Keratinocyte (primary cell): Measurements from ENCODE around the gene ZNF836. TPM values are rescaled to one million over a fixed set of nuclear protein-coding genes. Genes with fewer than 3 reads are reported as not detected.

Source experiments
- DNase-seq: peaks from one replicate; pipeline ENCODE4 v3.0.0-alpha.2; 2011; ENCODE audit warnings: low read depth, missing footprints, low spot score
- FAIRE-seq: peaks from 2 replicates; lab custom pipeline; 2011; peaks lifted over from hg19 to GRCh38; lab: Jason Lieb, UNC
- H2AFZ ChIP-seq: 2 replicates; pipeline ENCODE4 v1.6.0; 2012; ENCODE audit warnings: low read length, control low read depth, inconsistent platforms; ENCODE audit not compliant: control insufficient read depth
- H3K27ac ChIP-seq: 2 replicates; pipeline ENCODE4 v1.5.1; 2011; ENCODE audit warnings: low read length; ENCODE audit not compliant: control insufficient read depth, insufficient read depth
- H3K27me3 ChIP-seq: 3 replicates; pipeline ENCODE4 v1.6.0; 2011; ENCODE audit warnings: low read length; ENCODE audit not compliant: control insufficient read depth, insufficient read depth; ENCODE audit errors: extremely low read depth
- H3K36me3 ChIP-seq, 2 experiments: 2 replicates in 1 of 2; 3 replicates in 1 of 2; pipeline ENCODE4 v1.5.1; 2011; ENCODE audit warnings: low read length in 2 of 2, mild to moderate bottlenecking in 1 of 2; ENCODE audit not compliant: control insufficient read depth in 2 of 2, insufficient read depth in 2 of 2; ENCODE audit errors: extremely low read depth in 1 of 2
- H3K4me1 ChIP-seq: 3 replicates; pipeline ENCODE4 v1.5.1; 2011; ENCODE audit warnings: low read length; ENCODE audit not compliant: control insufficient read depth, insufficient read depth; ENCODE audit errors: extremely low read depth
- H3K4me2 ChIP-seq: 3 replicates; pipeline ENCODE4 v1.6.0; 2011; ENCODE audit warnings: low read depth, low read length; ENCODE audit not compliant: control insufficient read depth, insufficient read depth; ENCODE audit errors: extremely low read depth
- H3K4me3 ChIP-seq, 3 experiments: fragments of 200-600 bp in 1 of 3; sonication (generic) in 1 of 3; 2 replicates in 2 of 3; 3 replicates in 1 of 3; pipeline ENCODE4 v1.5.1; 2011 to 2016; ENCODE audit warnings: low read length in 3 of 3, mild to moderate bottlenecking in 3 of 3, control low read depth in 2 of 3, inconsistent platforms in 1 of 3, low read depth in 1 of 3, mixed read lengths in 1 of 3, mixed run types in 1 of 3, moderate library complexity in 1 of 3; ENCODE audit not compliant: control insufficient read depth in 2 of 3, insufficient read depth in 2 of 3; ENCODE audit errors: extremely low read depth in 1 of 3
- H3K79me2 ChIP-seq: 2 replicates; pipeline ENCODE4 v1.6.0; 2012; ENCODE audit warnings: low read length; ENCODE audit not compliant: control insufficient read depth, insufficient read depth
- H3K9ac ChIP-seq: 3 replicates; pipeline ENCODE4 v1.6.0; 2011; ENCODE audit warnings: low read length; ENCODE audit not compliant: control insufficient read depth, insufficient read depth; ENCODE audit errors: extremely low read depth
- H3K9me1 ChIP-seq: 3 replicates; pipeline ENCODE4 v1.6.0; 2011; ENCODE audit warnings: low read length; ENCODE audit not compliant: control insufficient read depth, insufficient read depth; ENCODE audit errors: extremely low read depth
- H3K9me3 ChIP-seq: 2 replicates; pipeline ENCODE4 v1.5.1; 2012; ENCODE audit warnings: low read depth, low read length; ENCODE audit not compliant: control insufficient read depth
- H4K20me1 ChIP-seq: 3 replicates; pipeline ENCODE4 v1.6.0; 2011; ENCODE audit warnings: low read length; ENCODE audit not compliant: control insufficient read depth, insufficient read depth; ENCODE audit errors: extremely low read depth
- CTCF ChIP-seq, 3 experiments: IDR thresholded peaks in 1 of 3; conservative IDR thresholded peaks in 1 of 3; optimal IDR thresholded peaks in 1 of 3; 2 replicates in 2 of 3; 3 replicates in 1 of 3; pipeline versions ENCODE3 to v1.5.1; 2011; ENCODE audit warnings: low read length in 3 of 3, mild to moderate bottlenecking in 3 of 3, moderate library complexity in 2 of 3, control low read depth in 1 of 3, inconsistent platforms in 1 of 3; ENCODE audit not compliant: insufficient read depth in 2 of 3; ENCODE audit errors: extremely low read depth in 1 of 3
- EZH2 ChIP-seq: IDR thresholded peaks from one replicate; pipeline ENCODE4 v1.6.1; 2012; ENCODE audit warnings: inconsistent platforms, mild to moderate bottlenecking, low read length, moderate library complexity
- dilution Hi-C: fragments of 300-500 bp; cut with MboI; formaldehyde crosslinking; loops from one replicate; pipeline ENCODE4 v1.7.0; 2020; ENCODE audit warnings: low sequenced_read_pairs; ENCODE audit not compliant: extremely low pct_ligation_motif_present
- polyA plus RNA-seq, 5 experiments: library from polyadenylated mRNA; depleted of rRNA in 3 of 5; stranded (reverse) in 3 of 5; stranded (forward) in 1 of 5; unstranded in 1 of 5; fragments of >200 nt; gene quantifications; 1 replicate in 1 of 5; 2 replicates in 3 of 5; 3 replicates in 1 of 5; pipeline versions ENCODE4 v1.2.1 to v1.2.3, GENCODE V29; 2011 to 2012; ENCODE audit warnings: missing spikeins in 2 of 5, low read depth in 1 of 5, low replicate concordance in 1 of 5

Gene ZNF836
- polyA plus RNA-seq, 1 donor (not counting 4 experiments of a cell fraction or from before 2014, with no cell fraction given) = 5.0 TPM

GRCh38 chr19:52176574-52176973 lies 5.2 kb upstream of the ZNF836 start:
- Histone ChIP-seq H3K9me3 (no peaks in the 10 kb centered on the region), H3K4me1 (peaks cover 3% of the 10 kb centered on the region), H3K27me3 (no peaks in the 10 kb centered on the region), H3K36me3 (no peaks in the 10 kb centered on the region), H3K27ac (no peak overlapping the region), H4K20me1 (no peaks in the 10 kb centered on the region), H3K9me1 (no peaks in the 10 kb centered on the region), H2AFZ (no peak overlapping the region), H3K4me2 (no peak overlapping the region), H3K4me3 (no peak overlapping the region), H3K79me2 (no peaks in the 10 kb centered on the region), H3K9ac (no peak overlapping the region)
- no peak for TF ChIP-seq CTCF (optimal IDR thresholded peaks at IDR 0.05 in 1 of 3, IDR thresholded peaks at IDR 0.05 in 1 of 3, conservative IDR thresholded peaks at IDR 0.05 in 1 of 3; ENCODE audit: extremely low read depth in 1 of 3, insufficient read depth in 2 of 3, low read length in 3 of 3)
- TF ChIP-seq EZH2 = no peak
- FAIRE-seq (no peak), DNase-seq (no peak)
- dilution Hi-C loops = no loop called here

- no peak overlapping the region for H2AFZ ChIP-seq
- peaks cover 3% of the 10 kb centered on the region for H3K4me1 ChIP-seq
- TF ChIP-seq CTCF (optimal IDR thresholded peaks at IDR 0.05 in 1 of 3, IDR thresholded peaks at IDR 0.05 in 1 of 3, conservative IDR thresholded peaks at IDR 0.05 in 1 of 3; ENCODE audit: extremely low read depth in 1 of 3, insufficient read depth in 2 of 3, low read length in 3 of 3) = no peak
- no peak for TF ChIP-seq EZH2
- dilution Hi-C loops = no loop called here
- H3K4me3 ChIP-seq = no peak overlapping the region
- H3K79me2 ChIP-seq = peaks cover 6% of the 10 kb centered on the region
- no peaks in the 10 kb centered on the region for H4K20me1 ChIP-seq
- H3K9ac ChIP-seq = no peak overlapping the region
- H3K4me2 ChIP-seq = peak overlapping the region; percentile 86
- H3K36me3 ChIP-seq = peaks cover 2 to 5% of the 10 kb centered on the region in 2 experiments
- DNase-seq = no peak
- H3K27ac ChIP-seq = no peak overlapping the region
- no peaks in the 10 kb centered on the region for H3K9me1 ChIP-seq
- FAIRE-seq = no peak
- no peaks in the 10 kb centered on the region for H3K9me3 ChIP-seq
- no peaks in the 10 kb centered on the region for H3K27me3 ChIP-seq
These were observed 926 bp upstream of the ZNF836 start for GRCh38 chr19:52172347-52172746.
